NCI-H128 (cell line): Measurements from ENCODE around the gene RPL41.

ENCODE experiments used
- DNase-seq: peaks from one replicate; lab custom pipeline; 2025; ENCODE audit not compliant: unreplicated experiment; lab: John Stamatoyannopoulos, UW

The RPL41 gene

DNA sequence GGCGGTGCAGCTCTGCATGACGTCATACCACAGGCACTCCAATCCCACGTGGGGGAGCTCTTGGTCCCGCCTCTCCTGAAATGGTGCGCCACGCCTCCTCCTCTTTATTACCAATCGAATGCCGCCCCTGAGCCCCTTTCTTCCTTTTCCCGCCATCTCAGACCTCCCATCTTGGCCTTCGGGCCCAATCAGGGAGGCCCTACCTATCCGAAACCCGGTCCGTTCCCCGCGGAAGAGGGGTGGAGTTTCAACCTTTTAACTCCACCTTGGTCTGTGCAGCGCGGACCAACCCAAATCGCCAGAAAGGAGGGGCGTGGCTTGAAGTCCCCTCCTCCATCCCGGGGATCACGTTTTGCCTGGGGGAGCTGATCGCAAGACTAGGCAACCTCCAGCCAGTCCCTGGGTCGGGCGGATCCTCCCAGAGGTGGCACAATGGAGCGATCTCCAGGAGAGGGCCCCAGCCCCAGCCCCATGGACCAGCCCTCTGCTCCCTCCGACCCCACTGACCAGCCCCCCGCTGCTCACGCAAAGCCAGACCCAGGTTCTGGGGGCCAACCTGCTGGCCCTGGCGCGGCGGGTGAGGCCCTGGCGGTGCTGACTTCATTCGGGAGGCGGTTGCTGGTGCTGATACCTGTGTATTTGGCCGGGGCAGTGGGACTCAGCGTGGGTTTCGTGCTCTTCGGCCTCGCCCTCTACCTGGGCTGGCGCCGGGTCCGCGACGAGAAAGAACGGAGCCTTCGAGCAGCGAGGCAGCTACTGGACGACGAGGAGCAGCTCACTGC, 11.6 kb downstream of the RPL41 start, which contains the start of gene ESYT1:
TSS of gene ESYT1 (plus strand) at position 380 of the 782 bp plus-strand sequence. CDS start at position 433, 53 bp downstream.
- peak; percentile 99 for DNase-seq

DNA sequence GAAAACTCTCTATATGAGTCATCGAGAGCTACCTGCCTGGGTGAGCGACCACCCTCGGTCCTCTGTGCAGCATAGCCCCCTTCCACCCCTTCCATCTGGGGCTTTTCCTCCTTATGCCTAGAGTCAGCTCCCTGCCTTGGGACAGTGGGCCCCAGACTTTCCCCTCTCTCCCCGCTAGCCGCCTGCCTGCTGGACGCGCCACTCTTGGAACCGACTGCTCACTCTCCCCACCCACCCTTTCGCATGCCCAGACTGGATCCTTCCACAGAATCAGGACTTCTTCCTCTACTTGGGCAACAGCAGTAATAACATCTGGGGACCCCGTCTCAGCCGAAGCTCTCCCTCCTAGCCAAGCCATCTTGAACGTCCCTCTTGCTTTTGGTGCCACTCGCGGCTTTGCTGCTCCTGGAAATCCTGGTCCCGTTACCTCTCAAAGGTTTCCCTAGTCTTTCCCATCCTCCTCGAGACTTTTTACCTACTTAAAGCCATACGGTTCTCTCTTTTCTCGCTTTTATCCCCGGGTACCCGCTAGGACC, 12.3 kb downstream of the RPL41 start:
- DNase-seq, result no peak

DNA sequence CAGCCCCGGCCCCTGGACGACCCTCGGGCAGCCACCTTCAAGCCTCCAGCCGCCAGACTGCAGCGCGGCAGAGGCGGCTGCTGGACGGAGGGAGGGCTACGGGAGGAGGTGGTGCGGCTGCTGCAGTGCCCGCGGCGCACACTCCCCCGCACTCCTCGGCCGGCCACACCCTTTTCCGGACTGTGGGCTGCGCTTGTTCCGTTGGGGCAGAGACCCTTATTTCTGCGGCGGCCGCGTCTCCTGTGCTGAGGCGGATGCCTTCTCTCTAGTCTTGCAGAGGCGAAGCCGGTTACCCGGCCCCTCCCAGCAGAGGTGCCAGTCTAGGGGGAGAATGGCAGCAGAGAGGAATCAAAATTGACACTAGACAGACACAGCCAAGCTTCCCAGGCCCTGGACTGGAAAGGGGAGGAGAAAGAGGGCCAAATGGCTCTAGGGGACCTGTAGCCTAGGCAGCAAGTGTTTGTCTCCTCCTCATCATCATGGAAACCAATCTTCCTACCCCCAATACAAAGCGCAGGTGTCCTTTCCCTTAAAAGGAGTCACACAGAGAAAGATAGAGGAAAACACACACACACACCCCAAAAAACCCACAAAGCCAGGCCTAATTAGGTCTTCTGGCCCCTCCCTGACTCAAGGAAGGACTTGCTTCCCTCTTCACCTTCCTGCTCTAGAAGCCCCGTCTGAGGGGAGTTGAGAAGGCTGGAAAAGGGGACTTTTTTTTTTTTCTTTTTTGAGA, 12.9 kb downstream of the RPL41 start:
- DNase-seq, result no peak

DNA sequence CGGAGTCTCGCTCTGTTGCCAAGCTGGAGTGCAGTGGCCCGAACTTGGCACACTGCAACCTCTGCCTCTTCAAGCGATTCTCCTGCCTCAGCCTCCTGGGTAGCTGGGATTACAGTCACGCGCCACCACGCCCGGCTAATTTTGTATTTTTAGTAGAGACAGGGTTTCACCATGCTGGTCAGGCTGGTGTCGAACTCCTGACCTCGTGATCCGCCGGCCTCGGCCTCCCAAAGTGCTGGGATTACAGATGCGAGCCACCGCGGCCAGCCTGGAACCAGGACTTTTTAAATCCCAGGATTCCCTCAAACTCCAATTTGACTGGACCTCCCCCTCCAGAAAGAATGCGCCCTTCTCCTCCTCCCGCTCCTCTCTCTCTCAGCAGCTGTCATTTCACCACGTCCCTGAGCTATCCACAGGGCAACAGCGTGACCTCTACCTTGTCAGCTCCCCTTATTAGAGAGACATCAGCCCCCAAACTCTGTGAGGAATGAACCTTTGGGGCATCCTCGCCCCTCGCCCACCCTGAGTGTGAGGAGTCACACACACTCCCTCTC, 13.6 kb downstream of the RPL41 start:
- DNase-seq, result no peak

DNA sequence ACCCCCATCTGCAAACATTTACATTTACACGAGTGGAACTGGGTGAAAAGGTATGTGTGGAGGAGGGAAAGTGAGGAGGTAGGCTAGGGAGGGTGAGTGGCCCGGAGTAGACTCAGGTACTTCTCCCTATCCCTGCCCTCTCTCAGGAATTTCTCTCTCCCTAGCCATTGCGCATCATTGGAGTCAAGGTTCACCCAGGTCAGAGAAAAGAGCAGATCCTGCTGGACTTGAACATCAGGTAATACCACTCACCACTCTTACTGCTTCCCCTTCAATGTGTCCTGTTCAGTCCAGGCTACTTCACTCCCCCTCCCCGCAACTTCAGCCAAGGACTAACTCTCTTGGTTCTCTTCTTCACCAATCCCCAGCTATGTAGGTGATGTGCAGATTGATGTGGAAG, 14.4 kb downstream of the RPL41 start:
- no peak for DNase-seq

DNA sequence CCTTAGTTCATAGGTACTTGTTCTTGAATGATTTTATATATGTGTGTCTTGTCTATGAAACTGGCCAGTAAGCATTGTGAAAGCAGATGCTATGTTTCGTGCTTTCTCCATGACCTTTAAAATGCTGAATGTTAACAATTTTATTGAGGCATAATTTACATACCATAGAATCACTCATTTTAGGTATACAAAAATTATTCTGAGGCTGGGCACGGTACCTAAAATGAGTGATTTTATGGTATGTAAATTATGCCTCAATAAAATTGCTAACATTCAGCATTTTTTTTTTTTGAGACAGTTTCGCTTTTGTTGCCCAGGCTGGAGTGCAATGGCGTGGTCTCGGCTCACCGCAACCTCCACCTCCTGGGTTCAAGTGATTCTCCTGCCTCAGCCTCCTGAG, 18.5 kb downstream of the RPL41 start:
- DNase-seq, result no peak

DNA sequence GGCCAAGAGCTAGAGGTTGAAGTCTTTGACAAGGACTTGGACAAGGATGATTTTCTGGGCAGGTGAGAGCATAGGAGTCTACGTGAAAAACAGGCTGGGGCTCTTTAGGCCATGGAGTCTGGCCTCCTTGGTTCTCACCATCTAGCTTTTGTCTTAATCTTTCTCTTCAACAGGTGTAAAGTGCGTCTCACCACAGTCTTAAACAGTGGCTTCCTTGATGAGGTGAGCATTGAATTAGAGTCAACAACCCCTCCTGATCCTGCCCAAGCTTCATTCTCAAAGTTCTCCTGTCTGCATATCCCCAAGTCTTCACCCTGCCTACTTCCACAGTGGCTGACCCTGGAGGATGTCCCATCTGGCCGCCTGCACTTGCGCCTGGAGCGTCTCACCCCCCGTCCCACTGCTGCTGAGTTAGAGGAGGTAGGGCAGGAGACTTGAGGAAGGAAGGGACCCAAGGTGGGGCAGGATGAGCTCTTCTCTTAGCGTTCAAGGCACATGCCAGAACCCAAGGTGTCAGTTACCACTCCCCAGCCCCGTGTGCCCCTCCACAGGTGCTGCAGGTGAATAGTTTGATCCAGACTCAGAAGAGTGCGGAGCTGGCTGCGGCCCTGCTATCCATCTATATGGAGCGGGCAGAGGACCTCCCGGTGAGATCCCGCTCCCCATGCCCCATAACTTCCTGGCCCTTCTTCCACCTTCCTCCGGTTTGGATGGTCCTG, 21.6 kb downstream of the RPL41 start:
- no peak for DNase-seq

DNA sequence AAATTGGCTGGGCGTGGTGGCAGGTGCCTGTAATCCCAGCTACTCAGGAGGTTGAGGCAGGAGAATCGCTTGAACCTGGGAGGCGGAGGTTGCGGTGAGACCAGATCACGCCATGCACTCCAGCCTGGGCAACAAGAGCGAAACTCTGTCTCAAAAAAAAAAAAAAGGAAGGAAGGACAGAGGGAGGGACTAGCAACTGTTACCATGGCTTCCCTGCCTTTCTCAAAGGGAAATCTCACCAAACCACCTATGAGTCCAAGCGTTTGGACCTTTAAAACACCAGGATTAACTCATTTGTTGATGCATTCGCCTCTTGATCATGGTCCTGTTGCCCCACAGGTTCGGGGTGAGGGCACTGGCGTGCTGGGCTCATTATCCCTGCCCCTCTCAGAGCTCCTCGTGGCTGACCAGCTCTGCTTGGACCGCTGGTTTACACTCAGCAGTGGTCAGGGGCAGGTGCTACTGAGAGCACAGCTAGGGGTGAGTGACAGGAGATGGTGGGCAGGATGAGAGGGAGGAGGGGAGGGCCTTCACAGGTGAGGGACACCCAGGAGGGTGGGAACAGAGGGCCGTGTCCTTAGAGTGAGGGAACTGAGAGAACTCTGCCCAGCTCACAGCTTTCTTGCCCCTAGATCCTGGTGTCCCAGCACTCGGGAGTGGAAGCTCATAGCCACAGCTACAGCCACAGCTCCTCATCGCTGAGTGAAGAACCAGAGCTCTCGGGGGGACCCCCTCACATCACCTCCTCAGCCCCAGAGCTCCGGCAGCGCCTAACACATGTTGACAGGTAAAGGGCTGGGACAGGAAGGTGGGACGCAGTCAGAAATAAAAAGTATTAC, 25.7 kb downstream of the RPL41 start:
- DNase-seq, result no peak

DNA sequence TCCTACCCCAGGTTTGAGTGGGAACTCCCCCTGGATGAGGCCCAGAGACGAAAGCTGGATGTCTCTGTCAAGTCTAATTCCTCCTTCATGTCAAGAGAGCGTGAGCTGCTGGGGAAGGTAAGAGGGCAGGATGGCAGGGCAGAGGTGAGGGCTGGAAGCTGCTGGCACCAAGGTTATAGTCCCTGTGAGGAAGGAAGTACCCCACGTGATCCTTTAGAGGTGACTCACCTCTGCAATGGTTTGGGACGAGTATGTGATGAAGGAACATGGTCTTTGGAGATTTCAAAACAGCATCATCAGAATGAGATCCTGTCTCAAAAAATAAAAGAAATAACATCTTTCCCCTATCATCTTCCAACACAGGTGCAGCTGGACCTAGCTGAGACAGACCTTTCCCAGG, 26.8 kb downstream of the RPL41 start:
- DNase-seq, result no peak

DNA sequence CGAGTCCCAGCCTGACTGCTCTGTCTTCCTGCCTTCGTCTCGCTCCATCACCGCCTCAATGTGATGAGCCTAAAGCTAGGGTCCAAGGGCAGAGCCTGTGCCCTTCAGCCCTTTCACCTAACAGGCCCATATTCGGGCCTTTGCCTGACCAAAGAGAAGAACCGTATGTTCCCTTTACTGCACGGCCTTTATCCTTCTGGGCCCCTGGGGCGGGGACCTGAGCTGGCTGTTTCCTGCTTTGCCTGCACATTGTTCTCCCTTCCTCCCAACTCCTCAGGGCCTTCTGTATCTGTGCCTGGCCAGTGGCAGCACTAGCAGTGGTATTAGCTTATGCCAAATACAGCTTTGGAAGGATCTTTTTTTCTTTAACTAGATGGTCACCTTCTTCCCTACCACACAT, 27.4 kb downstream of the RPL41 start:
- no peak for DNase-seq

DNA sequence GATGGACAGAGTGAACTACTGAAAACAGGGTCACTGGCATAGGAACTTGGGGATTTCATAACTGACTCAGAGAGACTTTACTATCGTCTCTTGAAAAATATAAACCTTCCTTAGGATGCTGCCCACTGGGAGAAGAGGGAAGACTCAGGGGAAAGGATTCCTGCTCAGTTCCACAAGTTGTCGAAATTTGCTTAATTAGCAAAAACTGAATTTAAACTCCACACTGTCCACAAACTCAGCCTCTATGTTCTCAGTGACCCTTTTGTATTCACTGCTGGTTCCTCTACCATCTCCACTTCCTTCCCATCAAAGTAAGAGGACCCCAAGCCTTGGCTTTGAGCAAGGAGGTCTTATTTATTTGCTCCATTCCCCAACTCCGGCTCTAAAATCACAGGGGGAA, 28.8 kb downstream of the RPL41 start:
- no peak for DNase-seq

DNA sequence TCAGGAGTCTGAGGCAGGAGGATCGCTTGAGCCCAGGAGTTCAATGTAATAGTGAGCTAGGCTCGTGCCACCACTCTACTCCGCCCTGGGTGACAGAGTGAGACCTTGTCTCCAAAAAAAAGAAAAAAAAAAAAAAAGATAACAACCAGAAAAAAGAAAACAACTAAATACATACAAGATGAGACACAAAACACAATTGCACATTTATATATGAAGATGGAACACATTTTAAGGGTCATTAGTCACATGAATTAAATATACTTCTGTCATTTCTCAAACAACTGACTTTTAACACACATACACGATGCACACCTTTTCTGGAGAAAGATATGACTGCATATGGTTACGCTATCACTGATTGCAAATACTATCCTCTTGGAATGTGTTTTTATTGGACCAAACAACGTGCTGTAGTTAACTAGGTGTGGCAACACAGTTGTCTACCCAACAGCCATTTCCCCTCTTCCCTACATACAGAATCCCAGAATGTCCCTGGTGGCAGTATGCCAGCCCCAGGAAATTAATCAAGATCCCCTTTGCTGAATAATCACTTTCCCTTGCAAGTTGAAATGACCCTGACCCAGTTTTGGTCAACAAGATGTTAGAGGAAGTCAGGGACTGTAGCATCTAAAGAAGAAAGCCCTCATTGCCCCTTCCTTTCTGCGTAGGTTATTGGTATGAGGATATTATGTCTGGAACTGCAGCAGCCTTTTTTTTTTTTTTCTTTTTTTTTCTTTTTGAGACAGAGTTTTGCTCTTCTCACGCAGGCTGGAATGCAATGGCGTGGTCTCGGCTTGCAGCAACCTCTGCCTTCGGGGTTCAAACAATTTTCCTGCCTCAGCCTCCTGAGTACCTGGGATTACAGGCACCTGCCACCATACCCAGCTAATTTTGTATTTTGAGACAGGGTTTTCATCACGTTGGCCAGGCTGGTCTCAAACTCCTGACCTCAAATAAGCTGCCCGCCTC, 30.3 kb downstream of the RPL41 start:
- DNase-seq, result no peak

DNA sequence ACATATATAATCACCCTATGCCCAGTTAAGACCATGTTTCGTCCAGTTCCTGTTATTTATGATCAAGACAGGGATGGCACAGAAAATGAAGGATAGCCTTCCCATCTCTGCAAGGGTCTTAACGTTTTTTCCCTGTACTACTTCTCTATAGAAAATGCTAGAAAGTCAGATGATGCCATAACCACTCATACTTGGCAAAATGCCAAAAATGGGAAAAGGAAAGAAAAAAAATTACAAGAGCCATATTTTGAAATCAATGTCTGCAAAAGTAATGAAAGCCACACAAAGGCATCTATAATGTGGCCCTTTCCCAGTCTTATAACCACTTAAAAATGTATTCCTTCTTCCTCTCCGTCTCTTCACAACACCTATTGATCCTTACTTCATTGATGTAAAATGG, 34.1 kb downstream of the RPL41 start:
- DNase-seq, result no peak

DNA sequence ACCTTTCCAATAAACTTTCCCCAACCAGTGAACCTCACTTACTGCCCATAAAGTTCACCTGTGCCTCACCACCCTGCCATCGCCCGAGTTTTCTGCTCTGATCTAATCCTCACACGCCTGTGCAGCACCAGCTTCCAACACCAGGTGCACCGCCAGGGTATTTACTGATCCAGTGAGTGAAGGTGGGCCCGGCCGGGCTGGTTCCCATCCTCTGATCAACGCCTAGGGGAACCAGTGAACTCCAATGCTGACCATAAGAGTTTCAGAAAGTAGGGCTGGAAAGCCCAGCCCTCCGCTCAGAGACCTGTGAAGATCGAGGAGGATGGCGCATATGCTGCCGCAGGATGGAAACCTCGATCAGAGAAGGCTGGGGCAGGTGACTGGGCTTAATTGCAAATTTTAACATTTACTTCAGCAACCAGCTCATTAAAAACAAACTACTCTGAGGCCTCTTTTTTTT, 35.3 kb downstream of the RPL41 start:
- peak; percentile 24 for DNase-seq

DNA sequence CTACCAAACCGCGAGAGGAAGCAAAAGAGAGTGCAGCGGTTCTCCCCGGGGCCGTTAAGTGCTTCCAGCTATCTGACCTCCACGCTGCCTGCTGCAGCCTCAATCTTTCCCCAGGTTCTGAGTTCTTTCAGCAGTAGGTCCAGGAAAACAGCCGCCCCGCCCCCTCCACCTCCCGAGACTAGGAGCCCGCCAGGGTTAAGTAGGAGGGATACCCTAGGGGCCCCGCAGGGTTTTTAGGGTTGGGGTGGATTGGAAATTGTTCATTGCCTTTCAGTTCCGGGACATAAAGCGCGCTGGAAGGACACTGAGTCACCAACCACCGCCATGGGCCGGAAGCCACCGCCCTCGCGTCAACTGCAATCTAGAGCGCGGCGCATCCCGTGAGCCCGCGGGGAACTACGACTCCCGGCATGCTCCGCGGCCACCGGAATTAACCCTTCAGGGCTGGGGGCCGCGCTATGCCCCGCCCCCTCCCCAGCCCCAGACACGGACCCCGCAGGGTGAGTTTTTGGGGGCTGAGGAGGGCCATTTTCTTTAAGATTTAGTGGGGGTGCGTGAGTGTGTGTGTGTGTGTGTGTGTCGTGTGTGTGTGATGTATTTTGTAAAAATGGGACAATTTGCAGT, 35.8 kb downstream of the RPL41 start, which contains the start of gene MYL6B:
TSS of gene MYL6B (plus strand) at position 456 of the 624 bp plus-strand sequence. CDS start 1,332 bp downstream, outside the sequence.
- peak; percentile 75 for DNase-seq

DNA sequence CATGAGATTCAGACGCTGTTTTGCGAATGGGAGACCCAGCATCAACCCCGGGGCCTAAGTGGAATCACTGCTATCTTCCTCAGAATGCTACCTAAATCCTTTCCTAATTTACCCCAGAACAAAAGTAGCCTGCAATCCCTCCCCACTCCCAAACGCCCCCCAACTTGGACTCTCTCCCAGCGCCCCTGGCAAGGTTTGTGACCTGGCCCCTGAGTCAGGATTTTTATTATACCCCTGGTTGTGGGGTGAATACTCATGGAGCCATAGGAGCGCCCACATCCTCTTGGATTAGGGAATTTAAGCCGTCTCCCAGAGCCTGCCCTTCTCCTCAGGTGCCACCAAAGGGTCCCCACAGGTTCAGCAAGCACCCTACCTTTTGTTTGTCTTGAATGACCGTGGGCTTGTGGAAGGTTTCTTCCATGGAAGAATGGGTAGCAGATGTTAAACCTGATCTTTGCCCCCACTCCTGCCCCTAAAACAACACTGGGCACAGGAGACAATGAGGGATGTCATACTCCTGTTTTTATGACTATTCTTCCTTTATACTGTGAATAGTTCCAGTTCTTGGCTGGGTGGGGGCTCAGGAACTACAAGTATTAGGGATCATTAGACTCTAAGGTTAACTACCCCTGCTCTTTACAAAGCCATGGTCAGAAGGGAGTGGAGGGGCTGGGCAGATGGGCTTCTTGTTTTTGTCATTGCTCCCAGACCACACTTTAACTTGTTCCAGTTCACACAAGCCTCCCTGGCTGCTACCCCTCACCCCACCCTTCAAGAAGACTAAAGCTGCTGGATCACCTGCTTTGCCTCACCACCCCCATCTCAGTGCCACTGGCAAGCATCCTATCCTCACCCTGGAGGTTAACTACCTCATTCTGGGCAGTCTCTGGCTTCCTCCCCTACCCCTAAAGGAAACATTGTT, 36.6 kb downstream of the RPL41 start:
- DNase-seq, result no peak

DNA sequence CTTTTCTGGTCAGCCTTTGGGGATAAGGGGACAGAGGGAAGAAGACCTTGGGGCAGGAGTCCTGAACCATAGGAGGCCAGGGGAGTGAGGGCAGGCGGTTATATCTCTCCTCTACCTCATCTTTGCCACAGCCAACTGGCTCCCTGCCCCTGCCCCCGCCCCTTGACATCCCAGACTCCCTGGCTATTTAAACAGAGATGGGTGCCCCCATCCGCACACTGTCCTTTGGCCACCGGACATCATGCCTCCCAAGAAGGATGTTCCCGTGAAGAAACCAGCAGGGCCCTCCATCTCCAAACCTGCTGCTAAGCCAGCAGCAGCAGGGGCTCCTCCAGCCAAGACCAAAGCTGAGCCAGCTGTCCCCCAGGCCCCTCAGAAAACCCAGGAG, 37.2 kb downstream of the RPL41 start:
- DNase-seq, result no peak
